Endodermal cell (in vitro differentiated cells): ENCODE results near the gene GLT1D1. TPM values are rescaled to one million over a fixed set of nuclear protein-coding genes. Genes with fewer than 3 reads are reported as not detected.

ENCODE experiments used
- DNase-seq: peaks from one replicate; pipeline ENCODE4 v3.0.0-alpha.2; 2017
- H3K27ac ChIP-seq: 2 replicates; pipeline ENCODE4 v1.5.1; 2013; ENCODE audit warnings: mild to moderate bottlenecking, low read depth, low read length, moderate library complexity
- H3K27me3 ChIP-seq: 2 replicates; pipeline ENCODE4 v1.6.1; 2013; ENCODE audit warnings: mild to moderate bottlenecking, low read length, moderate library complexity; ENCODE audit not compliant: insufficient read depth, control insufficient read depth, poor library complexity, severe bottlenecking
- H3K36me3 ChIP-seq: 2 replicates; pipeline ENCODE4 v1.7.0; 2013; ENCODE audit warnings: mild to moderate bottlenecking, low read length, moderate library complexity; ENCODE audit not compliant: control insufficient read depth, insufficient read depth
- H3K4me1 ChIP-seq: one replicate; pipeline ENCODE4 v1.7.0; 2013; ENCODE audit warnings: low read length; ENCODE audit not compliant: control insufficient read depth, insufficient read depth
- H3K4me3 ChIP-seq: 2 replicates; pipeline ENCODE4 v1.5.1; 2013; ENCODE audit warnings: mild to moderate bottlenecking, low read length, moderate library complexity
- H3K9ac ChIP-seq: 2 replicates; pipeline ENCODE4 v1.6.1; 2013; ENCODE audit warnings: mild to moderate bottlenecking, low read length, moderate library complexity; ENCODE audit not compliant: poor library complexity, severe bottlenecking; ENCODE audit errors: extremely low read depth
- H3K9me3 ChIP-seq: 2 replicates; pipeline ENCODE4 v1.6.1; 2013; ENCODE audit warnings: mild to moderate bottlenecking, low read length, moderate library complexity; ENCODE audit not compliant: control insufficient read depth
- H3K27ac Mint-ChIP-seq: 2 replicates; pipeline ENCODE4 v1.8.0; 2020; ENCODE audit warnings: mixed read lengths
- H3K27me3 Mint-ChIP-seq: 2 replicates; pipeline ENCODE4 v1.8.0; 2021; ENCODE audit warnings: mild to moderate bottlenecking, mixed read lengths; ENCODE audit not compliant: insufficient read depth
- H3K36me3 Mint-ChIP-seq: 2 replicates; pipeline ENCODE4 v1.8.0; 2020; ENCODE audit warnings: low read depth, mixed read lengths
- H3K4me1 Mint-ChIP-seq: 2 replicates; pipeline ENCODE4 v1.8.0; 2020; ENCODE audit warnings: mixed read lengths
- H3K4me3 Mint-ChIP-seq: 2 replicates; pipeline ENCODE4 v1.8.0; 2020; ENCODE audit warnings: mild to moderate bottlenecking, moderate library complexity, mixed read lengths
- H3K9me3 Mint-ChIP-seq: 2 replicates; pipeline ENCODE4 v1.8.0; 2020; ENCODE audit warnings: mild to moderate bottlenecking, mixed read lengths
- WGBS, 2 experiments: methylation state at CpG; one replicate each; pipeline versions ENCODE4 v1.1.5 to v1.1.7; 2013; ENCODE audit warnings: missing lambda C conversion rate in 2 of 2, mixed read lengths in 1 of 2; ENCODE audit not compliant: insufficient coverage in 1 of 2, insufficient read length in 1 of 2; 5-methylcytosine and 5-hydroxymethylcytosine counted together
- total RNA-seq, 2 donors: library from RNA; stranded (reverse); fragmentation: NEBNext Ultra II Directional in 1 of 2; extraction: Animal tissue kit (Norgen Biotek cat#: 25700) in 1 of 2; gene quantifications; 2 replicates in 1 of 2; 3 replicates in 1 of 2; pipeline ENCODE4 v1.2.1, GENCODE V29; 2021
- TF ChIP-seq, protein P1 (sequence below): fragments of 200-600 bp; sonication (generic); conservative IDR thresholded peaks from 2 replicates; pipeline ENCODE4 v1.5.0; 2021; ENCODE audit warnings: antibody characterized with exemption, mild to moderate bottlenecking

GLT1D1 gene
- total RNA-seq, 2 donors from 2014 or later: 23.8 to 25.4 TPM

GRCh38 chr12:129009833-129010622, 156.8 kb downstream of the GLT1D1 start:
- peaks cover 52% of the 10 kb centered on the region for H3K27me3 Mint-ChIP-seq
- H3K27ac Mint-ChIP-seq: no peak overlapping the region
- H3K9ac ChIP-seq: no peak overlapping the region
- H3K4me3 ChIP-seq: no peak overlapping the region
- H3K36me3 ChIP-seq: no peaks in the 10 kb centered on the region
- H3K9me3 ChIP-seq: no peaks in the 10 kb centered on the region
- 88 to 92% methylated on average over 2 to 4 of the region's 5 CpGs for WGBS, 2 experiments
- peaks cover 7% of the 10 kb centered on the region for H3K9me3 Mint-ChIP-seq
- no peak overlapping the region for H3K27ac ChIP-seq
- TF ChIP-seq, protein P1, sequence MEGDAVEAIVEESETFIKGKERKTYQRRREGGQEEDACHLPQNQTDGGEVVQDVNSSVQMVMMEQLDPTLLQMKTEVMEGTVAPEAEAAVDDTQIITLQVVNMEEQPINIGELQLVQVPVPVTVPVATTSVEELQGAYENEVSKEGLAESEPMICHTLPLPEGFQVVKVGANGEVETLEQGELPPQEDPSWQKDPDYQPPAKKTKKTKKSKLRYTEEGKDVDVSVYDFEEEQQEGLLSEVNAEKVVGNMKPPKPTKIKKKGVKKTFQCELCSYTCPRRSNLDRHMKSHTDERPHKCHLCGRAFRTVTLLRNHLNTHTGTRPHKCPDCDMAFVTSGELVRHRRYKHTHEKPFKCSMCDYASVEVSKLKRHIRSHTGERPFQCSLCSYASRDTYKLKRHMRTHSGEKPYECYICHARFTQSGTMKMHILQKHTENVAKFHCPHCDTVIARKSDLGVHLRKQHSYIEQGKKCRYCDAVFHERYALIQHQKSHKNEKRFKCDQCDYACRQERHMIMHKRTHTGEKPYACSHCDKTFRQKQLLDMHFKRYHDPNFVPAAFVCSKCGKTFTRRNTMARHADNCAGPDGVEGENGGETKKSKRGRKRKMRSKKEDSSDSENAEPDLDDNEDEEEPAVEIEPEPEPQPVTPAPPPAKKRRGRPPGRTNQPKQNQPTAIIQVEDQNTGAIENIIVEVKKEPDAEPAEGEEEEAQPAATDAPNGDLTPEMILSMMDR: no peak
- no peaks in the 10 kb centered on the region for H3K36me3 Mint-ChIP-seq
- no peaks in the 10 kb centered on the region for H3K4me1 Mint-ChIP-seq
- H3K4me3 Mint-ChIP-seq: no peak overlapping the region
- H3K27me3 ChIP-seq: peaks cover 40% of the 10 kb centered on the region
- DNase-seq: no peak
- no peaks in the 10 kb centered on the region for H3K4me1 ChIP-seq

GRCh38 chr12:129016159-129016558, 162.9 kb downstream of the GLT1D1 start:
- no peaks in the 10 kb centered on the region for H3K4me1 ChIP-seq
- H3K4me1 Mint-ChIP-seq: no peaks in the 10 kb centered on the region
- no peak overlapping the region for H3K4me3 ChIP-seq
- H3K9ac ChIP-seq: no peak overlapping the region
- no peak overlapping the region for H3K27ac ChIP-seq
- H3K9me3 Mint-ChIP-seq: peaks cover 11% of the 10 kb centered on the region
- DNase-seq: no peak
- peaks cover 19% of the 10 kb centered on the region for H3K27me3 ChIP-seq
- no peaks in the 10 kb centered on the region for H3K36me3 ChIP-seq
- 83 to 86% methylated on average over 4 to 5 of the region's 7 CpGs for WGBS, 2 experiments
- H3K9me3 ChIP-seq: no peaks in the 10 kb centered on the region
- H3K36me3 Mint-ChIP-seq: no peaks in the 10 kb centered on the region
- peaks cover 54% of the 10 kb centered on the region for H3K27me3 Mint-ChIP-seq
- TF ChIP-seq, protein P1: no peak
- no peak overlapping the region for H3K4me3 Mint-ChIP-seq
- H3K27ac Mint-ChIP-seq: no peak overlapping the region

DNA sequence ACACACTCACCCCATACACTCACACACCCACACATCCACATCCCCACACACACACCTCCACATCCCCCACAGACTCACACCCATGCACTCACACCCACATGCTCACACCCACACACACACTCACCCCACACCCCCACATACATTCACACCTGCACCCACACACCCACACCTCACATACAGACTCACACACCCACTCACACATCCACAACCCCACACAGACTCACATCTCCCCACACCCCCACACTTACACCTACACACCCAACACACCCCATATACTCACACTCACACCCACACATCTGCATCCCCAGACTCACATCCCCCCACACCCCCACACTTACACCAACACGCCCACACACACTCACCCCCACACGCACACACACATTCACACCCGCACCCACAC, 171.8 kb downstream of the GLT1D1 start:
- Histone ChIP-seq H3K4me1 (no peaks in the 10 kb centered on the region), H3K9ac (no peak overlapping the region)
- no peak overlapping the region for H3K27ac Mint-ChIP-seq

More for the DNA sequence above, 171.8 kb downstream of the GLT1D1 start:
- Mint-ChIP-seq H3K36me3 (no peaks in the 10 kb centered on the region), H3K9me3 (peaks cover 13% of the 10 kb centered on the region), H3K27me3 (peaks cover 33% of the 10 kb centered on the region), H3K4me1 (peaks cover 2% of the 10 kb centered on the region), H3K4me3 (no peak overlapping the region)
- TF ChIP-seq, protein P1: no peak
- DNase-seq: no peak
- H3K4me3 ChIP-seq: no peak overlapping the region
- WGBS, 2 experiments: 89% methylated on average over 3 of the region's 3 CpGs; no CpG with 5 or more reads in 1 of the 2 experiments
- H3K36me3 ChIP-seq: no peaks in the 10 kb centered on the region
- no peak overlapping the region for H3K27ac ChIP-seq
- peaks cover 17% of the 10 kb centered on the region for H3K27me3 ChIP-seq
- H3K9me3 ChIP-seq: no peaks in the 10 kb centered on the region
